NOMO-1 (cell line): Measurements from ENCODE around the gene ZCCHC7.
A peak's percentile ranks its signal among the peaks of the same experiment; 100 is the strongest.
"Not testable (repeated sequence)": the region's sequence is repeated elsewhere in the genome, so short reads cannot be mapped to it uniquely, and the experiment has no call there.

Experiments used
- DNase-seq, 2 experiments: peaks; one replicate each; lab custom pipeline; 2025; ENCODE audit not compliant: unreplicated experiment in 2 of 2; lab: John Stamatoyannopoulos, UW

ZCCHC7 gene

GRCh38 chr9:37203456-37203855 lies 83.1 kb downstream of the ZCCHC7 start:
- not testable (repeated sequence) for DNase-seq

- no peak for DNase-seq
Measured at GRCh38 chr9:37206121-37206620, 85.8 kb downstream of the ZCCHC7 start.

DNA sequence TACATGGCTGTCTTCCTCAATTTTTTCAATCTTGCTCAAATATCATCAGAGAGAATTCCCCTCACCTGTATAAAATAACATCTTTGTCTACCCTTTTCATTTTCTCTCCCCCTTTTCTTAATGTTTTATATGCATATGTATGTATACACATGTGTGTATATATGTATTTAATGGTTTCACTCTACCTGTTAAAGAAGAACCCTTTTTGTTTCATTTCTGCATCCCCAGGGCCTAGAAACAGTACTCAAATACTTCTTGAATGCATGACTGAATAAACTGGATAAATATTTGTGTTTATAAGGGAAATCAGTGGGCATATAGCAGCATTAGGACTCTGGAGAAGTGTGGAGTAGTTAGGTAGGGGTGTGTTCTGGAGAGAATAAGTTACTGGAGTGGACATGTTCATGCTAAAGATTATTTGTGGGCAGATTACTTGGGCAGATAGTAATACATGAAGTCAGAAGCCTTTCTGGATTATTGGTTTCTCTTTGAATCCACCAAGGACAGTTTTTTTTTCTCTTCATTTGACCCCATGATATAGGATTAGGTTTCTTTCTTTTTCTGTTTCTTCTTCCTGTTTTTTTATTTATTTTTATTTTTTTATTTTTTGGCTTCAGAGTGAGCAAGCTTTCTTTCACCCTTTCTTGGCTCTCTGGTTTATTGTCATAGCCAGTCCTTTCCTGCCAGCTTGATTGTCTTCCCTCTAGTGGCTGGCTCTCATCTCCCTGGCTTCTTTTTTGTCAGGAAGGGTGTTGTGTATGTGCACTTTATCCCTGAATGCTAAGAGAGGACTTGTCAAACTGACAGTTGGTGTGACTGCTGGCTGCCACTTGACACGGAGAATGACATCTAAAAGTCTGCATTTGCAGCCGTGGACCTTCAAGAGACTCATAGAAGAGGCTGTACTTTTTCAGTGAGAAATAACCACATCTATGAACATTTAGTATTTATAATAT lies 89.3 kb downstream of the ZCCHC7 start:
- no peak for DNase-seq

GRCh38 chr9:37210737-37211523 lies 90.6 kb downstream of the ZCCHC7 start:
- no peak for DNase-seq

- no peak for DNase-seq
Measured at GRCh38 chr9:37212435-37212834, 92.1 kb downstream of the ZCCHC7 start.

- DNase-seq: no peak
Measured at GRCh38 chr9:37215381-37215780, 95.0 kb downstream of the ZCCHC7 start.

GRCh38 chr9:37215830-37216229 lies 95.5 kb downstream of the ZCCHC7 start:
- no peak for DNase-seq

GRCh38 chr9:37217161-37217560 lies 96.8 kb downstream of the ZCCHC7 start:
- DNase-seq: no peak

DNA sequence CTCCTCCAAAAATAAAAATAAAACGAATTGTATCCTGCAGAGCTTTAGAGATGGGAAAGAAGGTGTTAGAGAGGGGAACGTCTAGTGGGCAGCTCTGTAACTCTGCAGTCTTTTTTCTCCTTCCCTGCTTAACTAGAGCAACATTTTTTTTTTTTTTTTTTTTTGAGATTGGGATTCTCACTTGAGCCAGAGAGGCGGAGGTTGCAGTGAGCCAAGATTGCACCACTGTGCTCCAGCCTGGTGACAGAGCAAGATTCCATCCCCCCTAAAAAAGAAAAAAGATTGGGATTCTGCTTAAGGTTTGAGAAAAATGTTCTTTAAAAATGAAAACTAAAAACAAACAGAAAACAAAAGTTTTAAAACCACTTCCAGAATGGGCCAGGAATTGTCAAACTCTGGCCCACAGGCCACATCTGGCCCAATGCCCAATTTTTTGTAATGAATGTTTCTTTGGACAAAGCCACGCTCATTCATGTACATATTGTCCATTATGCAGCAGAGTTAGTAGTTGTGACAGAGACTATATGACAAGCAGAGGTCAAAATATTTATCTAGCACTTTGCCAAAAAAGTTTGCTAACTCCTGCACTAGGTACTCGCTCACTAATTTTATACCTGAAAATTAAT lies 98.5 kb downstream of the ZCCHC7 start:
- DNase-seq: no peak

- no peak for DNase-seq
Measured at GRCh38 chr9:37220971-37221370, 100.6 kb downstream of the ZCCHC7 start.

- no peak for DNase-seq
Measured at GRCh38 chr9:37221489-37222106, 101.2 kb downstream of the ZCCHC7 start.

- DNase-seq: no peak
Measured at GRCh38 chr9:37229455-37229854, 109.1 kb downstream of the ZCCHC7 start.

DNA sequence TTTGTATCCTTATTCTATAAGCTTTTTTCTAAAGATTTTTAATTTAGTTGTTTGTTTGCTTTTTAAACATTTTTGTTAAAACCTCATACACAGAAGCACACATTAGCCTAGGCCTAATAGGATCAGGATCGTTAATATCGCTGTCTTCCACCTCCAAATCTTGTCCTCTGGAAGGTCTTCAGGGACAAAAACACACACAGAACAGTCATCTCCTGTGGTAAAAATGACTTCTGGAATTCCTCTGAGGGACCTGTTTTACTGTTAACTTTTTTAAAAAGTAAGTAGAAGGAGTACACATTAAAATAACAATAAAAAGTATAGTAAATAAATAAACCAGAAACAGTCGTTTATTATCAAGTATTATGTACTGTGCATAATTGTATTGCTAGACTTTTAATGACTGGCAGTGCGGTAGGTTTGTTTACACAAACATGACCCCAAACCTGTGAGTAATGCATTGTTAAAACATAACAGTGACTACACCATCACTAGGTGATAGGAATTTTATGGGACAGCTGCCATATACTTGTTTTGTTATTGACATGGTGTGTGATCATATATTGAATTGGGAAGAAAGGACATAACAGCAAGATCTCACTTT lies 109.6 kb downstream of the ZCCHC7 start:
- no peak for DNase-seq

- DNase-seq: no peak
Measured at GRCh38 chr9:37236822-37237221, 116.4 kb downstream of the ZCCHC7 start.

DNA sequence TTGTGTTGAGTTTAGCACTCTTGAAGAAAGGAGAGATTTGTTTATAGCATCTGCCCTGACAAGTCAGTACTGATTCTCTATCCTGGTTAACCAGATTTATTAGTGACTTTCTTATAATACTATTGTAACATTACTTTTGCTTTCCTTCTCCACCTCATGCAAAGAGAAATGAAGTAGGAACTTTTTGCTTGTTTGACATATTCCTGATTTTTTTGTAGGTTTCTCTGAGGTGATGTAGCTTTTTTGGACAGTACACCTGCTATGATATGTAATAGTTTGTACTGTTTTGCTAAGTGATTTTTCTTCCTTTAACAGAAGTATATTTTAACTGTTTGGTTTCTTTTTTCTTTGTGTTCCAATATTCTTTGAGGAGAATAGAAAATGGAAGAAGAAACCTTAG lies 117.7 kb downstream of the ZCCHC7 start:
- DNase-seq: no peak

DNA sequence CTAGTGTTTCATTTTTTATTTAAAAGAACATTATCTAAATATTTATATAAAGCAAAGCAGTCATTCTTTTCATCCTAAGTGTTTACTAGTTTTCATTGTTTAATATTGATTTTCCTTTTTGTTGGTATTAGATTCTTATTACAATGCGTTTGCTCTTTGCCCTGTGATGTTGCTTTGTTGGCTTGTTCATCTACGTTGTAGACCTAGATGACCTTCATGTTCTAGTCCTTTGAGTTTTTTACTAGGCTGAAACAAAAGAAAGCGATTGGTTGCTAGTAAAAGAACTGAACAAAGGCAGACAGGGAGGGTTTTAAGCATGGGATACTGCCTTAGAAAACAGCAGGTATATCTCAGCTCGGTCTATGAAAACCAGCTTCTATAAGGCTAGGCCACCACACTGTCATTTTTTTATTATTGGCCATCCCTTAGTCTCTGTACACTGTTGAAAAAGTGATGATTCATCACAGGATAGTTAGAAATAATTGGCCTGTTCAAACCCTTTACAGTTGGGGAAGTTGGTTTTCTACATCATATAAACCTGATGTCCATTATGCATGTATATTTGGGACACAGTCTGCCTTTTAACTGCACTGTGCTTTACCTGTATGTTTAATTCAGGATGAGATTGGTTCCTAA lies 119.0 kb downstream of the ZCCHC7 start:
- DNase-seq: peak; percentile 1 to 24

- DNase-seq: no peak
Measured at GRCh38 chr9:37239921-37240320, 119.5 kb downstream of the ZCCHC7 start.

- DNase-seq: no peak
Measured at GRCh38 chr9:37241340-37241739, 121.0 kb downstream of the ZCCHC7 start.

GRCh38 chr9:37242089-37242488 lies 121.7 kb downstream of the ZCCHC7 start:
- DNase-seq: no peak
